Stomach smooth muscle (tissue), 2 donors: ENCODE measurements around the gene PAPSS2.

Experiments used
- H3K27ac ChIP-seq: one replicate; pipeline ENCODE4 v1.7.0; 2013; ENCODE audit warnings: mild to moderate bottlenecking, low read length, inconsistent platforms
- H3K27me3 ChIP-seq, 2 donors: one replicate each; pipeline ENCODE4 v1.7.0; 2013; ENCODE audit warnings: low read length in 2 of 2; ENCODE audit not compliant: insufficient read depth in 2 of 2, control insufficient read depth in 1 of 2
- H3K36me3 ChIP-seq, 2 donors: one replicate each; pipeline ENCODE4 v1.7.0; 2013; ENCODE audit warnings: low read length in 2 of 2; ENCODE audit not compliant: control insufficient read depth in 2 of 2, insufficient read depth in 2 of 2
- H3K4me1 ChIP-seq: one replicate; pipeline ENCODE4 v1.7.0; 2013; ENCODE audit warnings: low read length; ENCODE audit not compliant: control insufficient read depth, insufficient read depth
- H3K4me3 ChIP-seq, 2 donors: one replicate each; pipeline ENCODE4 v1.7.0; 2013; ENCODE audit warnings: low read length in 2 of 2
- H3K9ac ChIP-seq, 2 donors: one replicate each; pipeline ENCODE4 v1.7.0; 2013; ENCODE audit warnings: low read length in 2 of 2, mild to moderate bottlenecking in 1 of 2
- H3K9me3 ChIP-seq, 2 donors: one replicate each; pipeline ENCODE4 v1.7.0; 2013; ENCODE audit warnings: low read length in 2 of 2; ENCODE audit not compliant: control insufficient read depth in 2 of 2
- donor health status: healthy.
- donor health status: Pancreatic carcinoma.

Gene PAPSS2

GRCh38 chr10:87658321-87658795, 1.3 kb upstream of the PAPSS2 start:
- peaks cover 2 to 4% of the 10 kb centered on the region in 2 donors for H3K27me3 ChIP-seq
- H3K9me3 ChIP-seq: no peaks in the 10 kb centered on the region
- no peak overlapping the region for H3K9ac ChIP-seq
- no peak overlapping the region for H3K27ac ChIP-seq
- peaks cover 7% of the 10 kb centered on the region for H3K4me1 ChIP-seq
- no peak overlapping the region for H3K4me3 ChIP-seq
- H3K36me3 ChIP-seq: no peaks in the 10 kb centered on the region

GRCh38 chr10:87658858-87659555, 671 bp upstream of the PAPSS2 start:
- Histone ChIP-seq H3K27me3 (peaks cover 2 to 4% of the 10 kb centered on the region in 2 donors), H3K4me1 (peaks cover 7% of the 10 kb centered on the region), H3K9me3 (no peaks in the 10 kb centered on the region), H3K9ac (no peak overlapping the region), H3K36me3 (no peaks in the 10 kb centered on the region), H3K27ac (no peak overlapping the region), H3K4me3 (peak overlapping the region in 1 of 2 donors; percentile 79)

GRCh38 chr10:87660484-87661133, 931 bp downstream of the PAPSS2 start:
- Histone ChIP-seq H3K4me1 (peaks cover 7% of the 10 kb centered on the region), H3K9ac (peak overlapping the region; percentile 61 to 64), H3K27ac (no peak overlapping the region), H3K36me3 (no peaks in the 10 kb centered on the region), H3K9me3 (no peaks in the 10 kb centered on the region), H3K4me3 (peak overlapping the region; percentile 74 to 79), H3K27me3 (peaks cover 2 to 4% of the 10 kb centered on the region in 2 donors)

- no peaks in the 10 kb centered on the region for H3K36me3 ChIP-seq
- peaks cover 2 to 4% of the 10 kb centered on the region in 2 donors for H3K27me3 ChIP-seq
- H3K9me3 ChIP-seq: no peaks in the 10 kb centered on the region
- H3K4me1 ChIP-seq: peaks cover 7% of the 10 kb centered on the region
- no peak overlapping the region for H3K27ac ChIP-seq
- H3K4me3 ChIP-seq: no peak overlapping the region
- H3K9ac ChIP-seq: no peak overlapping the region
Observed at GRCh38 chr10:87661861-87662785, 2.4 kb downstream of the PAPSS2 start.

- Histone ChIP-seq H3K9me3 (no peaks in the 10 kb centered on the region), H3K4me3 (no peak overlapping the region), H3K9ac (no peak overlapping the region), H3K27ac (no peak overlapping the region), H3K36me3 (no peaks in the 10 kb centered on the region), H3K27me3 (peaks cover 2 to 4% of the 10 kb centered on the region in 2 donors), H3K4me1 (peaks cover 7% of the 10 kb centered on the region)
Observed at GRCh38 chr10:87664276-87664701, 4.6 kb downstream of the PAPSS2 start.

GRCh38 chr10:87667493-87667892, 7.8 kb downstream of the PAPSS2 start:
- Histone ChIP-seq H3K4me1 (no peaks in the 10 kb centered on the region), H3K4me3 (no peak overlapping the region), H3K9ac (no peak overlapping the region), H3K36me3 (no peaks in the 10 kb centered on the region), H3K9me3 (no peaks in the 10 kb centered on the region), H3K27ac (no peak overlapping the region), H3K27me3 (peaks cover 0 to 2% of the 10 kb centered on the region in 2 donors)

- no peak overlapping the region for H3K9ac ChIP-seq
- H3K27ac ChIP-seq: no peak overlapping the region
- H3K27me3 ChIP-seq: no peaks in the 10 kb centered on the region
- H3K9me3 ChIP-seq: no peaks in the 10 kb centered on the region
- H3K4me3 ChIP-seq: no peak overlapping the region
- H3K4me1 ChIP-seq: no peaks in the 10 kb centered on the region
- H3K36me3 ChIP-seq: no peaks in the 10 kb centered on the region
Observed at GRCh38 chr10:87668324-87669074, 8.8 kb downstream of the PAPSS2 start.

- Histone ChIP-seq H3K4me3 (no peak overlapping the region), H3K4me1 (no peaks in the 10 kb centered on the region), H3K27ac (no peak overlapping the region), H3K9ac (no peak overlapping the region), H3K9me3 (no peaks in the 10 kb centered on the region), H3K36me3 (no peaks in the 10 kb centered on the region), H3K27me3 (no peaks in the 10 kb centered on the region)
Observed at GRCh38 chr10:87669752-87670151, 10.1 kb downstream of the PAPSS2 start.

GRCh38 chr10:87670586-87670985, 10.9 kb downstream of the PAPSS2 start:
- no peaks in the 10 kb centered on the region for H3K27me3 ChIP-seq
- H3K4me3 ChIP-seq: no peak overlapping the region
- no peak overlapping the region for H3K9ac ChIP-seq
- no peaks in the 10 kb centered on the region for H3K4me1 ChIP-seq
- no peak overlapping the region for H3K27ac ChIP-seq
- H3K36me3 ChIP-seq: no peaks in the 10 kb centered on the region
- H3K9me3 ChIP-seq: no peaks in the 10 kb centered on the region
